Activated naive CD8-positive, alpha-beta T cell treated with anti-CD3 and anti-CD28 coated beads, Interleukin-2, amount 10 ng/mL, durations not matched to agents 7 days and 5 days (primary cell): Measurements from ENCODE around the gene POLH. TPM values are rescaled to one million over a fixed set of nuclear protein-coding genes. Genes with fewer than 3 reads are reported as not detected.

Experiments used
- ATAC-seq: fragments of 150-1000 bp; cut with Tn5 transposase; one replicate; pipeline ENCODE4 v1.10.0; 2021; ENCODE audit warnings: low read depth, moderate library complexity
- POLR2A ChIA-PET: fragments of 350-600 bp; sonication (Branson Sonifier 250); formaldehyde crosslinking; loops from one replicate; lab custom pipeline; 2021; ENCODE audit warnings: antibody characterized with exemption; lab: Charles Lee
- DNase-seq: peaks from one replicate; pipeline ENCODE4 v3.0.0; 2021
- H3K27ac Mint-ChIP-seq: one replicate; pipeline ENCODE4 v1.8.0; 2022; ENCODE audit warnings: mild to moderate bottlenecking, mixed read lengths
- H3K27me3 Mint-ChIP-seq: one replicate; pipeline ENCODE4 v1.8.0; 2022; ENCODE audit warnings: mild to moderate bottlenecking, moderate library complexity, mixed read lengths
- H3K36me3 Mint-ChIP-seq: one replicate; pipeline ENCODE4 v1.8.0; 2021; ENCODE audit warnings: mild to moderate bottlenecking, mixed read lengths
- H3K4me1 Mint-ChIP-seq: one replicate; pipeline ENCODE4 v1.8.0; 2021; ENCODE audit warnings: mixed read lengths
- H3K4me3 Mint-ChIP-seq: one replicate; pipeline ENCODE4 v1.8.0; 2022; ENCODE audit warnings: mild to moderate bottlenecking, moderate library complexity, mixed read lengths
- H3K9me3 Mint-ChIP-seq: one replicate; pipeline ENCODE4 v1.8.0; 2021; ENCODE audit warnings: mixed read lengths
- total RNA-seq, 2 experiments: library from RNA; stranded (reverse); gene quantifications; one replicate each; pipeline ENCODE4 v1.2.3, GENCODE V29; 2021

POLH gene
- total RNA-seq, 2 experiments from 2014 or later: 57.3 to 62.0 TPM

- H3K36me3 Mint-ChIP-seq: peaks cover 29% of the 10 kb centered on the region
- H3K4me3 Mint-ChIP-seq: no peak overlapping the region
- H3K4me1 Mint-ChIP-seq: peaks cover 7% of the 10 kb centered on the region
- ATAC-seq (no peak), DNase-seq (no peak)
- no peaks in the 10 kb centered on the region for H3K27me3 Mint-ChIP-seq
- H3K27ac Mint-ChIP-seq: peak overlapping the region; percentile 25
- H3K9me3 Mint-ChIP-seq: no peaks in the 10 kb centered on the region
- POLR2A ChIA-PET: interaction anchor here (1.0 kb wide), 1 partner anchor 10 kb away, joined by 3 read pairs; no protein-coding TSS in a partner anchor
Measured at GRCh38 chr6:43610431-43610830, 34.4 kb downstream of the POLH start.

- Mint-ChIP-seq H3K36me3 (peaks cover 26% of the 10 kb centered on the region), H3K4me3 (no peak overlapping the region), H3K9me3 (no peaks in the 10 kb centered on the region), H3K27me3 (no peaks in the 10 kb centered on the region), H3K27ac (no peak overlapping the region), H3K4me1 (peaks cover 3% of the 10 kb centered on the region)
- POLR2A ChIA-PET: interaction anchor here (0.7 to 1.0 kb wide), 3 partner anchors 8 to 16 kb away, joined by 3 to 12 read pairs (median 3); no protein-coding TSS in a partner anchor
- ATAC-seq (no peak), DNase-seq (no peak)
Measured at GRCh38 chr6:43613721-43614395, 37.9 kb downstream of the POLH start.

GRCh38 chr6:43614396-43614730 lies 38.4 kb downstream of the POLH start:
- POLR2A ChIA-PET: interaction anchor here (0.9 to 1.0 kb wide), 2 partner anchors 12 to 16 kb away, joined by 3 read pairs; no protein-coding TSS in a partner anchor
- Mint-ChIP-seq H3K27ac (no peak overlapping the region), H3K4me1 (peaks cover 4% of the 10 kb centered on the region), H3K9me3 (no peaks in the 10 kb centered on the region), H3K36me3 (peaks cover 26% of the 10 kb centered on the region), H3K4me3 (no peak overlapping the region), H3K27me3 (no peaks in the 10 kb centered on the region)
- no peak for DNase-seq
- no peak for ATAC-seq

DNA sequence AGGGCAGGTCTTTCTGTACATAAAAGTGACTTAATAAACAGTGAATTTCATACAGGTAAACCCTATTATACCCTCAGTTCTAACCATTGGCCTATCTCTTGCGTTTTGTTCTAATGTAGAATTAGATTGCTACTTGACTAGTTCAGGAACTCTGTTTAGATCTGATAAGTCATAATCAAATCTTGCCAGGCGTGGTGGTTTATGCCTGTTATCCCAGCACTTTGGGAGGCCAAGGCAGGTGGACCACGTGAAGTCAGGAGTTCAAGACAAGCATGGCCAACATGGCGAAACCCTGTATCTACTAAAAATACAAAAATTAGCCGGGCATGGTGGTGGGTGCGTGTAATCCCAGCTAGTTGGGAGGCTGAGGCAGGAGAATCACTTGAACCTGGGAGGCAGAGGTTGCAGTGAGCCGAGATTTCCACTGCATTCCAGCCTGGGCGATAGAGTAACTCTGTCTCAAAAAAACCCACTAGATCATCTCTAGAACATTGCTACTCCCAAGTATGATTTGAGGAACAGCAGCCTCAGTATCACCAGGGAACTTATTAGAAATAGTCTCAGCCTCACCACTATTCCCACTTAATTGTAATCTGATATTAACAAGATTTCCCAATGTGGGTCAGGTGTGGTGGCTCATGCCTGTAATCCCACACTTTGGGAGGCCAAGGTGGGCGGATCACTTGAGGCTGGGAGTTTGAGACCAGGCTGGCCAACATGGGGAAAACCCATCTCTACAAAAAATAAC lies 40.9 kb downstream of the POLH start:
- H3K36me3 Mint-ChIP-seq: peaks cover 28% of the 10 kb centered on the region
- DNase-seq (no peak), ATAC-seq (no peak)
- H3K9me3 Mint-ChIP-seq: no peaks in the 10 kb centered on the region
- no peaks in the 10 kb centered on the region for H3K27me3 Mint-ChIP-seq
- POLR2A ChIA-PET: interaction anchor here (0.6 to 1.3 kb wide), 3 partner anchors 13 to 55 kb away, joined by 3 read pairs; partner anchors contain the start of gene MAD2L1BP
- no peak overlapping the region for H3K4me3 Mint-ChIP-seq
- peak overlapping the region; percentile 26 for H3K27ac Mint-ChIP-seq
- H3K4me1 Mint-ChIP-seq: peaks cover 5% of the 10 kb centered on the region

DNA sequence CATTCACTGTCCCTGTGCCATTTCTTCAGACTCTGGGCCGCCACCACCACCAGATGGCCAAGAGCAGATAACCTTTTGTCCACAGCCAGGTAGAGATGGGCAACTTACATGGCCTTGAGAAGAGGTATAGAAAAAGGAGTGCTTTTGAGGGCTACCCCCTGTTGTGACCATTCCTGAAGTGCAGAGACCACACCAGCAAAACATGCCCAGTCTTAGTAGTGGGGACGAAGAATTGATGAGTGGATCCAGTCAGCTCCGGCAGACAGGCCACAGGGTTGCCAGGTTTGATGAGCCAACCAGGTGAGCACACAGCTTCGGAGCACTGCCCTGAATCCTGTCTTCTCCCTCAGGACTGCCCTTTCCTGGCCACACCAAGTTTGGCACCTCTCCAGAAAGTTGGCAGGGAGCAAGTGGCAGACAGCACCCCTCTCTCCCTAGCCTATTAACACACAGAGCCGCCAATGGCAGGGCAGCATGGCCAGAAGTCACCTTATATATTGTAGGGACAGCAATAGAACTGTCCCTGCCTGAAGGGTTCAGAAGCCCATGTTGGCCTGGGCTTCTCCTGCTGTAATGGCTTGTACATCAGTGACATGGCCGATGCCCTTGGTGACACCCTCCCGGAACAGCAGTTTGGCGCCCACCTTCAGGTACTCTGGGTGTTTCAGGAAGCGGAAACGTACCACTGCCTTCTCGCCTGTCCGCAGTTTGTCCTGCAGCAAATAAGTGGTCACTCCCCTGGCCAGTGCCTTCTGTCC lies 45.3 kb downstream of the POLH start:
- POLR2A ChIA-PET: interaction anchor here (1.0 to 2.3 kb wide), 2 partner anchors 8 to 15 kb away, joined by 3 to 14 read pairs; partner anchors contain the start of gene GTPBP2
- Mint-ChIP-seq H3K36me3 (peaks cover 39% of the 10 kb centered on the region), H3K4me3 (no peak overlapping the region), H3K27me3 (no peaks in the 10 kb centered on the region), H3K4me1 (peaks cover 13% of the 10 kb centered on the region), H3K9me3 (no peaks in the 10 kb centered on the region), H3K27ac (peak overlapping the region; percentile 12)
- DNase-seq: no peak
- no peak for ATAC-seq

- Mint-ChIP-seq H3K9me3 (no peaks in the 10 kb centered on the region), H3K27ac (no peak overlapping the region), H3K36me3 (peaks cover 42% of the 10 kb centered on the region), H3K27me3 (no peaks in the 10 kb centered on the region), H3K4me3 (no peak overlapping the region), H3K4me1 (peaks cover 16% of the 10 kb centered on the region)
- no peak for ATAC-seq
- no peak for DNase-seq
- POLR2A ChIA-PET: no interaction called here
Measured at GRCh38 chr6:43621836-43622180, 45.8 kb downstream of the POLH start.

- H3K36me3 Mint-ChIP-seq: peaks cover 41% of the 10 kb centered on the region
- no peak for ATAC-seq
- no peaks in the 10 kb centered on the region for H3K9me3 Mint-ChIP-seq
- H3K27ac Mint-ChIP-seq: no peak overlapping the region
- no peaks in the 10 kb centered on the region for H3K27me3 Mint-ChIP-seq
- H3K4me3 Mint-ChIP-seq: no peak overlapping the region
- POLR2A ChIA-PET: interaction anchor here (0.6 kb wide), 1 partner anchor 1835 kb away, joined by 3 read pairs; no protein-coding TSS in a partner anchor
- no peak for DNase-seq
- peaks cover 19% of the 10 kb centered on the region for H3K4me1 Mint-ChIP-seq
Measured at GRCh38 chr6:43622541-43622940, 46.6 kb downstream of the POLH start.

GRCh38 chr6:43623880-43624785 lies 48.1 kb downstream of the POLH start:
- Mint-ChIP-seq H3K27ac (no peak overlapping the region), H3K4me1 (peaks cover 27% of the 10 kb centered on the region), H3K4me3 (no peak overlapping the region), H3K9me3 (no peaks in the 10 kb centered on the region), H3K36me3 (peaks cover 43% of the 10 kb centered on the region), H3K27me3 (no peaks in the 10 kb centered on the region)
- ATAC-seq: no peak
- DNase-seq: peak; percentile 23
- POLR2A ChIA-PET: no interaction called here

DNA sequence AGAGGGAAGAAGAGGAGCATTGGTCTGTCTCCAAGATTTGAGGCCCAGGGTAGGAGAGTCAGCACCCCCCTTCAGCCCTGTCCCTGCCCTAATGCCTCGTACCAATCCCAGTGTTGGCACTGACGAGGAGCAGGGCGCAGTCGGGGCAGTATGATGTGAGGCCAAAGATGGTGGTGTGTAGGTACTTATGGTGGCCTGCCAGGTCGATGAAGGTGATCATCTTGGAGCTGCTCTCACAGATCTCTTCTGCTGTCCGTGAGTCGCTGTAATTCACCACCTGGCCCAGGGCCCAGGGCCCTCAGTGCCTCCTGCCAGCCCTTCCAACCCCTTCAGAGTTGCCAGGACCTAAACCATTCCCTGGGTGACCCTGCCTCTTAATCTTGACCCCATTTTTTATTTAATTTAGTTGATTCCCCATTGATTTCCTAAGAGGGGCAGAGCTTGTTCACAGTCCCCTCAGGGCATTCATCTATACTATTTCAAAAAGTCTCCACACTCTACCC lies 48.9 kb downstream of the POLH start:
- no peaks in the 10 kb centered on the region for H3K9me3 Mint-ChIP-seq
- no peak for DNase-seq
- H3K27me3 Mint-ChIP-seq: no peaks in the 10 kb centered on the region
- peaks cover 41% of the 10 kb centered on the region for H3K36me3 Mint-ChIP-seq
- peaks cover 25% of the 10 kb centered on the region for H3K4me1 Mint-ChIP-seq
- no peak for ATAC-seq
- no peak overlapping the region for H3K4me3 Mint-ChIP-seq
- POLR2A ChIA-PET: no interaction called here
- no peak overlapping the region for H3K27ac Mint-ChIP-seq

DNA sequence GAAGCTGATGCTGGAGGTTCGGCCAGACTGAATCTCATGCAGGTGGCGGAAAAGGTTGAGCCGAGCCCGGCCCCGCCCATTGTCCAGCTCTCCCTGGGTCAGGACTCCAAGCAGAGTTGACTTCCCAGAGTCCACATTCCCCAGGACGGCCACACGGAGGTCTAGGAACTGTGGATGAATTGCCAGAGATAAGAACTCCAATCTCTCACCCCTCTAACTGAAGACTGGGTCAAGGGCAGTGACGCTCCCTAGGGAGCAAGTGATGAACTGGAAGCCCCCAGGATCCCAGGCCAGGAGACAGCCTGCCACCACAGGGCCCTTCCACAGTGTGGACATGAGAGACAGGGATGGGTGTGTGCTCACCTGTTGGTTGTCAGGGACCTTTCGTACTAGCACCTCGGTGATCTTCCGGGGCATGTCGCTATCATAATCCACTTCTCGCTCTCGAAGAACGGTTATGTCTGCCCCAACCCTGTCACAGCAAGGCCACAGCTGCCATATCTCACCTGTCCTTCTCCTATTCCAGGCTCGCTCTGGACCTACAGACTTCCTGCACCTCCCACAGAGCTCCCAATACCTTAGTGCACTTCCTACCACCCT lies 49.5 kb downstream of the POLH start:
- Mint-ChIP-seq H3K27ac (peak overlapping the region; percentile 7), H3K4me3 (no peak overlapping the region), H3K4me1 (peaks cover 31% of the 10 kb centered on the region), H3K27me3 (no peaks in the 10 kb centered on the region), H3K9me3 (no peaks in the 10 kb centered on the region), H3K36me3 (peaks cover 42% of the 10 kb centered on the region)
- DNase-seq: peak; percentile 19
- no peak for ATAC-seq
- POLR2A ChIA-PET: interaction anchor here (1.0 kb wide), 1 partner anchor 12 kb away, joined by 4 read pairs; no protein-coding TSS in a partner anchor

DNA sequence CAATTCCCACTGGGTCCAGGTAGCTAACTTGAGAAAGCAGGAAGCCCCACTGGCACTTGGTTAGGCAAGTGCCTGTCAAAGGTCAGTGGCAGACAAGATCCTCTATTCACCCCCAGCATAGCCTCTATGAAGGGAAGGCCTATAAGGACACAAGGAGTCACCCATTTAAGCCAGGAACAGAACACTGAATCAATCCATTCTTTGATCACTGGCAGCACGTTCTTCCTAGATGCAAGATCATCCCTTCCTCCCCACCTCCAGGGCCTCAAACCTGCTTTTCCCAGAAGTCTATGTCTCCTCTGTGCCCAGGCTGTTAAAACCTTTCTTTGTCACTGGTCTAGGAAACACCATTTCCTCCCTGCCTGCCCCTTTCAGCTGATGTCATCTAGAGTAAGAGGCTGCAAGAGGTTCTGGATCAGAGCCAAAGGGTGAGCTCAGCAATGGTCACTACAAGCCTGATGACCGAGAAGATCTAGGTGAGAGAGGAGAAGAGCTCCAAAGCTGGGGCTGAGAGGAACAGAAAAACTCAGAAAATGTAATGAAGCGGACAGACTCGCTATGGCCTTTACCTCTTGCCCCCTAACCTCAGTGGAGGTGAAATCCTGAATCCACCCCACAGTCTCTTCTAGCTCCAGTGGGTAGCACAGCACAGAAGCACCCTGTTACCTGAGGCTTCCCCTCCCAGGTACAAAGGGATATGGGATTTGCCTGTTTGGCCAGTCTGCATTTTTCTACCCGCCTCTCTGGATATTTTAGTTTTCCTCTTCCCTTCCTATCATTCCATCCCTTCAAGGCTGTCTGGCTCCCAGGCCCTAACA lies 51.2 kb downstream of the POLH start:
- POLR2A ChIA-PET: interaction anchor here (0.6 to 1.6 kb wide), 2 partner anchors 8 to 9 kb away, joined by 3 to 8 read pairs; partner anchors contain the start of gene MAD2L1BP
- Mint-ChIP-seq H3K36me3 (peaks cover 33% of the 10 kb centered on the region), H3K9me3 (no peaks in the 10 kb centered on the region), H3K27ac (peak overlapping the region; percentile 95), H3K4me3 (peak overlapping the region; percentile 100), H3K27me3 (no peaks in the 10 kb centered on the region), H3K4me1 (peaks cover 33% of the 10 kb centered on the region)
- ATAC-seq: no peak
- DNase-seq: peak; percentile 20
